ENCODE measurements around the gene SLC25A15. TPM values are rescaled to one million over a fixed set of nuclear protein-coding genes. Genes with fewer than 3 reads are reported as not detected.
"Not testable (repeated sequence)": the region's sequence is repeated elsewhere in the genome, so short reads cannot be mapped to it uniquely, and the experiment has no call there.

Gene SLC25A15
- polyA plus RNA-seq, 4 donors: 23.2 to 42.0 (median 28.5) TPM

GRCh38 chr13:40777166-40777808, 12.1 kb upstream of the SLC25A15 start:
- H3K27me3 ChIP-seq (ENCODE audit: control insufficient read depth in 3 of 3, insufficient read depth in 3 of 3, low read length in 3 of 3): no peaks in the 10 kb centered on the region
- H3K36me3 ChIP-seq (ENCODE audit: control insufficient read depth in 3 of 3, insufficient read depth in 2 of 3, low read depth in 1 of 3, low read length in 3 of 3): no peaks in the 10 kb centered on the region
- peaks cover 0 to 13% (median 3%) of the 10 kb centered on the region in 3 donors for H3K4me1 ChIP-seq (ENCODE audit: control insufficient read depth in 3 of 3, insufficient read depth in 2 of 3, low read depth in 1 of 3, low read length in 2 of 3)
- FAIRE-seq (no peak), DNase-seq (peak; percentile 72 to 76)
- H3K27ac ChIP-seq (ENCODE audit: low read depth in 1 of 3, low read length in 2 of 3): peak overlapping the region; percentile 55 to 87 (median 56)
- H3K4me3 ChIP-seq (ENCODE audit: low read depth in 1 of 3, low read length in 3 of 3): no peak overlapping the region
- no peaks in the 10 kb centered on the region for H3K9me3 ChIP-seq (ENCODE audit: control insufficient read depth in 2 of 2, insufficient read depth in 1 of 2, low read depth in 1 of 2, low read length in 1 of 2)
- WGBS, 3 donors: 10 to 19% (median 14%) methylated on average over 7 of the region's 7 CpGs

- no peaks in the 10 kb centered on the region for H3K27me3 ChIP-seq (ENCODE audit: control insufficient read depth in 3 of 3, insufficient read depth in 3 of 3, low read length in 3 of 3)
- H3K27ac ChIP-seq (ENCODE audit: low read depth in 1 of 3, low read length in 2 of 3): peak overlapping the region in 2 of 3 donors; percentile 40 to 55
- H3K9me3 ChIP-seq (ENCODE audit: control insufficient read depth in 2 of 2, insufficient read depth in 1 of 2, low read depth in 1 of 2, low read length in 1 of 2): no peaks in the 10 kb centered on the region
- 15 to 44% (median 43%) methylated on average over 3 of the region's 3 CpGs for WGBS, 3 donors
- FAIRE-seq (no peak), DNase-seq (peak; percentile 61 to 65)
- no peaks in the 10 kb centered on the region for H3K36me3 ChIP-seq (ENCODE audit: control insufficient read depth in 3 of 3, insufficient read depth in 2 of 3, low read depth in 1 of 3, low read length in 3 of 3)
- no peak overlapping the region for H3K4me3 ChIP-seq (ENCODE audit: low read depth in 1 of 3, low read length in 3 of 3)
- H3K4me1 ChIP-seq (ENCODE audit: control insufficient read depth in 3 of 3, insufficient read depth in 2 of 3, low read depth in 1 of 3, low read length in 2 of 3): peaks cover 0 to 9% (median 3%) of the 10 kb centered on the region in 3 donors
These were observed 11.6 kb upstream of the SLC25A15 start for GRCh38 chr13:40777809-40778175.

- Histone ChIP-seq H3K27me3 (ENCODE audit: control insufficient read depth in 3 of 3, insufficient read depth in 3 of 3, low read length in 3 of 3) (no peaks in the 10 kb centered on the region), H3K9me3 (ENCODE audit: control insufficient read depth in 2 of 2, insufficient read depth in 1 of 2, low read depth in 1 of 2, low read length in 1 of 2) (no peaks in the 10 kb centered on the region), H3K4me1 (ENCODE audit: control insufficient read depth in 3 of 3, insufficient read depth in 2 of 3, low read depth in 1 of 3, low read length in 2 of 3) (peaks cover 0 to 4% (median 3%) of the 10 kb centered on the region in 3 donors), H3K27ac (ENCODE audit: low read depth in 1 of 3, low read length in 2 of 3) (no peak overlapping the region), H3K36me3 (ENCODE audit: control insufficient read depth in 3 of 3, insufficient read depth in 2 of 3, low read depth in 1 of 3, low read length in 3 of 3) (no peaks in the 10 kb centered on the region), H3K4me3 (ENCODE audit: low read depth in 1 of 3, low read length in 3 of 3) (no peak overlapping the region)
- WGBS, 3 donors: 55 to 70% (median 64%) methylated on average over 4 of the region's 4 CpGs
- no peak for DNase-seq
- FAIRE-seq: no peak
These were observed 10.4 kb upstream of the SLC25A15 start for GRCh38 chr13:40779049-40779448.

- 91 to 97% (median 93%) methylated on average over 5 of the region's 5 CpGs for WGBS, 3 donors
- H3K9me3 ChIP-seq (ENCODE audit: control insufficient read depth in 2 of 2, insufficient read depth in 1 of 2, low read depth in 1 of 2, low read length in 1 of 2): no peaks in the 10 kb centered on the region
- H3K36me3 ChIP-seq (ENCODE audit: control insufficient read depth in 3 of 3, insufficient read depth in 2 of 3, low read depth in 1 of 3, low read length in 3 of 3): no peaks in the 10 kb centered on the region
- FAIRE-seq (no peak), DNase-seq (no peak)
- no peak overlapping the region for H3K4me3 ChIP-seq (ENCODE audit: low read depth in 1 of 3, low read length in 3 of 3)
- no peak overlapping the region for H3K27ac ChIP-seq (ENCODE audit: low read depth in 1 of 3, low read length in 2 of 3)
- no peaks in the 10 kb centered on the region for H3K27me3 ChIP-seq (ENCODE audit: control insufficient read depth in 3 of 3, insufficient read depth in 3 of 3, low read length in 3 of 3)
- H3K4me1 ChIP-seq (ENCODE audit: control insufficient read depth in 3 of 3, insufficient read depth in 2 of 3, low read depth in 1 of 3, low read length in 2 of 3): peaks cover 0 to 4% (median 3%) of the 10 kb centered on the region in 3 donors
These were observed 9.6 kb upstream of the SLC25A15 start for GRCh38 chr13:40779796-40780285.

GRCh38 chr13:40780822-40781401, 8.5 kb upstream of the SLC25A15 start:
- Histone ChIP-seq H3K4me3 (ENCODE audit: low read depth in 1 of 3, low read length in 3 of 3) (no peak overlapping the region), H3K9me3 (ENCODE audit: control insufficient read depth in 2 of 2, insufficient read depth in 1 of 2, low read depth in 1 of 2, low read length in 1 of 2) (no peaks in the 10 kb centered on the region), H3K27ac (ENCODE audit: low read depth in 1 of 3, low read length in 2 of 3) (no peak overlapping the region), H3K36me3 (ENCODE audit: control insufficient read depth in 3 of 3, insufficient read depth in 2 of 3, low read depth in 1 of 3, low read length in 3 of 3) (no peaks in the 10 kb centered on the region), H3K4me1 (ENCODE audit: control insufficient read depth in 3 of 3, insufficient read depth in 2 of 3, low read depth in 1 of 3, low read length in 2 of 3) (peaks cover 0 to 4% (median 3%) of the 10 kb centered on the region in 3 donors), H3K27me3 (ENCODE audit: control insufficient read depth in 3 of 3, insufficient read depth in 3 of 3, low read length in 3 of 3) (no peaks in the 10 kb centered on the region)
- FAIRE-seq (no peak), DNase-seq (no peak)
- WGBS, 3 donors: 79 to 87% (median 80%) methylated on average over 14 of the region's 14 CpGs

GRCh38 chr13:40781717-40782116, 7.7 kb upstream of the SLC25A15 start:
- no peaks in the 10 kb centered on the region for H3K27me3 ChIP-seq (ENCODE audit: control insufficient read depth in 3 of 3, insufficient read depth in 3 of 3, low read length in 3 of 3)
- no peak overlapping the region for H3K4me3 ChIP-seq (ENCODE audit: low read depth in 1 of 3, low read length in 3 of 3)
- 90 to 95% (median 95%) methylated on average over 11 of the region's 11 CpGs for WGBS, 3 donors
- no peak overlapping the region for H3K27ac ChIP-seq (ENCODE audit: low read depth in 1 of 3, low read length in 2 of 3)
- no peaks in the 10 kb centered on the region for H3K36me3 ChIP-seq (ENCODE audit: control insufficient read depth in 3 of 3, insufficient read depth in 2 of 3, low read depth in 1 of 3, low read length in 3 of 3)
- no peaks in the 10 kb centered on the region for H3K9me3 ChIP-seq (ENCODE audit: control insufficient read depth in 2 of 2, insufficient read depth in 1 of 2, low read depth in 1 of 2, low read length in 1 of 2)
- FAIRE-seq (no peak), DNase-seq (no peak)
- peaks cover 0 to 4% (median 3%) of the 10 kb centered on the region in 3 donors for H3K4me1 ChIP-seq (ENCODE audit: control insufficient read depth in 3 of 3, insufficient read depth in 2 of 3, low read depth in 1 of 3, low read length in 2 of 3)

GRCh38 chr13:40782971-40783370, 6.4 kb upstream of the SLC25A15 start:
- H3K36me3 ChIP-seq (ENCODE audit: control insufficient read depth in 3 of 3, insufficient read depth in 2 of 3, low read depth in 1 of 3, low read length in 3 of 3); H3K9me3 ChIP-seq (ENCODE audit: control insufficient read depth in 2 of 2, insufficient read depth in 1 of 2, low read depth in 1 of 2, low read length in 1 of 2); H3K4me3 ChIP-seq (ENCODE audit: low read depth in 1 of 3, low read length in 3 of 3); H3K4me1 ChIP-seq (ENCODE audit: control insufficient read depth in 3 of 3, insufficient read depth in 2 of 3, low read depth in 1 of 3, low read length in 2 of 3); DNase-seq; H3K27me3 ChIP-seq (ENCODE audit: control insufficient read depth in 3 of 3, insufficient read depth in 3 of 3, low read length in 3 of 3); FAIRE-seq; H3K27ac ChIP-seq (ENCODE audit: low read depth in 1 of 3, low read length in 2 of 3): not testable (repeated sequence)
- WGBS, 3 donors: 92 to 100% (median 96%) methylated on average over 1 of the region's 1 CpG

- no peak for FAIRE-seq
- 88 to 90% (median 90%) methylated on average over 4 of the region's 4 CpGs for WGBS, 3 donors
- H3K4me1 ChIP-seq (ENCODE audit: control insufficient read depth in 3 of 3, insufficient read depth in 2 of 3, low read depth in 1 of 3, low read length in 2 of 3): peaks cover 0 to 5% (median 0%) of the 10 kb centered on the region in 3 donors
- no peaks in the 10 kb centered on the region for H3K9me3 ChIP-seq (ENCODE audit: control insufficient read depth in 2 of 2, insufficient read depth in 1 of 2, low read depth in 1 of 2, low read length in 1 of 2)
- no peaks in the 10 kb centered on the region for H3K27me3 ChIP-seq (ENCODE audit: control insufficient read depth in 3 of 3, insufficient read depth in 3 of 3, low read length in 3 of 3)
- no peak overlapping the region for H3K4me3 ChIP-seq (ENCODE audit: low read depth in 1 of 3, low read length in 3 of 3)
- H3K27ac ChIP-seq (ENCODE audit: low read depth in 1 of 3, low read length in 2 of 3): no peak overlapping the region
- DNase-seq: no peak
- H3K36me3 ChIP-seq (ENCODE audit: control insufficient read depth in 3 of 3, insufficient read depth in 2 of 3, low read depth in 1 of 3, low read length in 3 of 3): no peaks in the 10 kb centered on the region
These were observed 4.9 kb upstream of the SLC25A15 start for GRCh38 chr13:40784540-40784939.

Measured in small intestine (tissue), 7 donors.